ENCODE measurements around the gene IFIT2. TPM values are rescaled to one million over a fixed set of nuclear protein-coding genes. Genes with fewer than 3 reads are reported as not detected.

The IFIT2 gene
- total RNA-seq, 2 experiments from 2014 or later = 0.57 to 0.72 TPM

GRCh38 chr10:89273680-89274079 is 28.2 kb upstream of the IFIT2 start:
- Histone ChIP-seq H3K27ac (ENCODE audit: low read depth, low read length, poor library complexity, severe bottlenecking) (no peak overlapping the region), H3K4me2 (ENCODE audit: low read length) (no peak overlapping the region), H3K36me3 (ENCODE audit: insufficient read depth, low read length) (no peaks in the 10 kb centered on the region), H4K20me1 (ENCODE audit: insufficient read depth, low read length) (no peaks in the 10 kb centered on the region), H3K9me2 (ENCODE audit: insufficient read depth, low read length) (no peaks in the 10 kb centered on the region), H2AFZ (ENCODE audit: low read length) (no peak overlapping the region), H3K4me3 (ENCODE audit: low read depth, low read length, poor library complexity, severe bottlenecking) (no peak overlapping the region), H3K79me2 (ENCODE audit: insufficient read depth, low read depth, low read length) (no peaks in the 10 kb centered on the region), H3K9me3 (ENCODE audit: low read length) (no peaks in the 10 kb centered on the region), H3K4me1 (ENCODE audit: insufficient read depth, low read length, poor library complexity, severe bottlenecking) (no peaks in the 10 kb centered on the region)
- intact Hi-C loops (cut with micrococcal nuclease; ENCODE audit: unreplicated experiment) = no loop called here
- no peak for DNase-seq (ENCODE audit: low spot score)
- ChIA-PET POLR2A (interaction anchor here (0.7 kb wide), 1 partner anchor 310 kb away, joined by 4 read pairs; no protein-coding TSS in a partner anchor), CTCF (ENCODE audit: unreplicated experiment) (no interaction called here)
- no TSS peak for BruUV-seq (replicated peaks)
- TF ChIP-seq CTCF (conservative IDR thresholded peaks at IDR 0.05; ENCODE audit: low read length) (no peak), EZH2phosphoT487 (IDR thresholded peaks at IDR 0.05; ENCODE audit: borderline replicate concordance, low read depth, low read length) (no peak)

- H3K4me1 ChIP-seq (ENCODE audit: insufficient read depth, low read length, poor library complexity, severe bottlenecking) = no peaks in the 10 kb centered on the region
- H3K9me3 ChIP-seq (ENCODE audit: low read length) = no peaks in the 10 kb centered on the region
- no peaks in the 10 kb centered on the region for H4K20me1 ChIP-seq (ENCODE audit: insufficient read depth, low read length)
- no peak overlapping the region for H3K4me2 ChIP-seq (ENCODE audit: low read length)
- no peak overlapping the region for H2AFZ ChIP-seq (ENCODE audit: low read length)
- TF ChIP-seq CTCF (conservative IDR thresholded peaks at IDR 0.05; ENCODE audit: low read length) = no peak
- TF ChIP-seq EZH2phosphoT487 (IDR thresholded peaks at IDR 0.05; ENCODE audit: borderline replicate concordance, low read depth, low read length) = no peak
- POLR2A ChIA-PET = no interaction called here
- H3K9me2 ChIP-seq (ENCODE audit: insufficient read depth, low read length) = no peaks in the 10 kb centered on the region
- H3K27ac ChIP-seq (ENCODE audit: low read depth, low read length, poor library complexity, severe bottlenecking) = no peak overlapping the region
- no TSS peak for BruUV-seq (replicated peaks)
- H3K79me2 ChIP-seq (ENCODE audit: insufficient read depth, low read depth, low read length) = no peaks in the 10 kb centered on the region
- no peak overlapping the region for H3K4me3 ChIP-seq (ENCODE audit: low read depth, low read length, poor library complexity, severe bottlenecking)
- CTCF ChIA-PET (ENCODE audit: unreplicated experiment) = no interaction called here
- intact Hi-C loops (cut with micrococcal nuclease; ENCODE audit: unreplicated experiment) = no loop called here
- no peak for DNase-seq (ENCODE audit: low spot score)
- H3K36me3 ChIP-seq (ENCODE audit: insufficient read depth, low read length) = no peaks in the 10 kb centered on the region
Observed at GRCh38 chr10:89274928-89275327, 26.9 kb upstream of the IFIT2 start.

GRCh38 chr10:89275383-89275782 is 26.5 kb upstream of the IFIT2 start:
- H3K9me3 ChIP-seq (ENCODE audit: low read length) = no peaks in the 10 kb centered on the region
- no peak overlapping the region for H2AFZ ChIP-seq (ENCODE audit: low read length)
- ChIA-PET CTCF (ENCODE audit: unreplicated experiment) (no interaction called here), POLR2A (no interaction called here)
- H3K4me1 ChIP-seq (ENCODE audit: insufficient read depth, low read length, poor library complexity, severe bottlenecking) = no peaks in the 10 kb centered on the region
- H3K36me3 ChIP-seq (ENCODE audit: insufficient read depth, low read length) = no peaks in the 10 kb centered on the region
- H4K20me1 ChIP-seq (ENCODE audit: insufficient read depth, low read length) = no peaks in the 10 kb centered on the region
- BruUV-seq (replicated peaks) = no TSS peak
- DNase-seq (ENCODE audit: low spot score) = no peak
- no peak overlapping the region for H3K4me3 ChIP-seq (ENCODE audit: low read depth, low read length, poor library complexity, severe bottlenecking)
- H3K4me2 ChIP-seq (ENCODE audit: low read length) = no peak overlapping the region
- H3K79me2 ChIP-seq (ENCODE audit: insufficient read depth, low read depth, low read length) = no peaks in the 10 kb centered on the region
- intact Hi-C loops (cut with micrococcal nuclease; ENCODE audit: unreplicated experiment) = no loop called here
- H3K27ac ChIP-seq (ENCODE audit: low read depth, low read length, poor library complexity, severe bottlenecking) = no peak overlapping the region
- TF ChIP-seq CTCF (conservative IDR thresholded peaks at IDR 0.05; ENCODE audit: low read length) (no peak), EZH2phosphoT487 (IDR thresholded peaks at IDR 0.05; ENCODE audit: borderline replicate concordance, low read depth, low read length) (no peak)
- H3K9me2 ChIP-seq (ENCODE audit: insufficient read depth, low read length) = no peaks in the 10 kb centered on the region

Data from OCI-LY7 (cell line).